OCI-LY7 (cell line): ENCODE results near the gene GPALPP1.

Source experiments
- CTCF ChIP-seq: fragments of 200-600 bp; sonication (generic); conservative IDR thresholded peaks from 2 replicates; pipeline ENCODE4 v1.5.1; 2014; ENCODE audit warnings: mild to moderate bottlenecking, antibody characterized with exemption, low read length, moderate library complexity, mixed read lengths
- EZH2phosphoT487 ChIP-seq: fragments of 200-600 bp; sonication (generic); IDR thresholded peaks from 2 replicates; pipeline ENCODE4 v1.6.1; 2018; ENCODE audit warnings: low read depth, borderline replicate concordance, mild to moderate bottlenecking, mixed run types, antibody characterized with exemption, low read length, moderate library complexity, mixed read lengths

GRCh38 chr13:44978328-44978727, 11.0 kb upstream of the GPALPP1 start:
- TF ChIP-seq CTCF (peak; percentile 49; the same call in 1 of the 2 replicates), EZH2phosphoT487 (no peak)
